Trophoblast cell (in vitro differentiated cells and primary cell): ENCODE results near the gene FGGY.

Experiments used
- DNase-seq, 2 donors: peaks; one replicate each; pipeline ENCODE4 v3.0.0-alpha.2; 2016
- H2AFZ ChIP-seq: 2 replicates; pipeline ENCODE4 v1.6.1; 2013; ENCODE audit warnings: low read length, moderate library complexity, mild to moderate bottlenecking; ENCODE audit not compliant: insufficient read depth, poor library complexity
- H2AK5ac ChIP-seq: 2 replicates; pipeline ENCODE4 v1.6.1; 2013; ENCODE audit warnings: mild to moderate bottlenecking, low read length
- H2BK120ac ChIP-seq: 2 replicates; pipeline ENCODE4 v1.6.1; 2013; ENCODE audit warnings: low read length, mild to moderate bottlenecking, moderate library complexity; ENCODE audit not compliant: insufficient read depth, poor library complexity
- H2BK12ac ChIP-seq: 2 replicates; pipeline ENCODE4 v1.6.1; 2013; ENCODE audit warnings: mild to moderate bottlenecking, low read length, moderate library complexity
- H2BK5ac ChIP-seq: 2 replicates; pipeline ENCODE4 v1.6.1; 2013; ENCODE audit warnings: low read length, low read depth, moderate library complexity, mild to moderate bottlenecking; ENCODE audit not compliant: poor library complexity
- H3K14ac ChIP-seq: 2 replicates; pipeline ENCODE4 v1.6.1; 2013; ENCODE audit warnings: mild to moderate bottlenecking, low read length
- H3K18ac ChIP-seq: 2 replicates; pipeline ENCODE4 v1.6.1; 2013; ENCODE audit warnings: mild to moderate bottlenecking, low read length
- H3K23ac ChIP-seq: 2 replicates; pipeline ENCODE4 v1.6.1; 2013; ENCODE audit warnings: low read length
- H3K27ac ChIP-seq: 2 replicates; pipeline ENCODE4 v1.5.1; 2013; ENCODE audit warnings: low read depth, mild to moderate bottlenecking, inconsistent platforms, low read length, moderate library complexity
- H3K27me3 ChIP-seq: 2 replicates; pipeline ENCODE4 v1.6.1; 2013; ENCODE audit warnings: inconsistent platforms, mild to moderate bottlenecking, low read length, moderate library complexity; ENCODE audit not compliant: insufficient read depth
- H3K36me3 ChIP-seq, 2 experiments: 1 replicate in 1 of 2; 2 replicates in 1 of 2; pipeline ENCODE4 v1.6.1; 2013; ENCODE audit warnings: low read length in 2 of 2, mild to moderate bottlenecking in 2 of 2, moderate library complexity in 1 of 2; ENCODE audit not compliant: insufficient read depth in 2 of 2, control insufficient read depth in 1 of 2
- H3K4ac ChIP-seq: 2 replicates; pipeline ENCODE4 v1.6.1; 2013; ENCODE audit warnings: low read depth, mild to moderate bottlenecking, low read length, moderate library complexity
- H3K4me1 ChIP-seq, 2 experiments: 1 replicate in 1 of 2; 2 replicates in 1 of 2; pipeline ENCODE4 v1.6.1; 2013; ENCODE audit warnings: low read length in 2 of 2, mild to moderate bottlenecking in 2 of 2, moderate library complexity in 1 of 2; ENCODE audit not compliant: insufficient read depth in 2 of 2, control insufficient read depth in 1 of 2
- H3K4me2 ChIP-seq: 2 replicates; pipeline ENCODE4 v1.6.1; 2013; ENCODE audit warnings: inconsistent platforms, mild to moderate bottlenecking, low read length, moderate library complexity
- H3K4me3 ChIP-seq: 2 replicates; pipeline ENCODE4 v1.5.1; 2013; ENCODE audit warnings: mild to moderate bottlenecking, low read depth, low read length, inconsistent platforms
- H3K79me1 ChIP-seq: one replicate; pipeline ENCODE4 v1.6.1; 2013; ENCODE audit warnings: low read length
- H3K79me2 ChIP-seq: 2 replicates; pipeline ENCODE4 v1.6.1; 2013; ENCODE audit warnings: low read length, mild to moderate bottlenecking; ENCODE audit not compliant: control insufficient read depth, insufficient read depth, poor library complexity
- H3K9ac ChIP-seq: 2 replicates; pipeline ENCODE4 v1.6.1; 2013; ENCODE audit warnings: mild to moderate bottlenecking, low read length
- H3K9me3 ChIP-seq: 2 replicates; pipeline ENCODE4 v1.6.1; 2013; ENCODE audit warnings: low read depth, mild to moderate bottlenecking, control low read depth, inconsistent platforms, low read length; ENCODE audit not compliant: insufficient read depth
- H4K12ac ChIP-seq: 2 replicates; pipeline ENCODE4 v1.6.1; 2013; ENCODE audit warnings: low read depth, mild to moderate bottlenecking, low read length, moderate library complexity
- H4K8ac ChIP-seq: 2 replicates; pipeline ENCODE4 v1.6.1; 2013; ENCODE audit warnings: low read depth, mild to moderate bottlenecking, low read length, moderate library complexity
- H4K91ac ChIP-seq: one replicate; pipeline ENCODE4 v1.6.1; 2013; ENCODE audit warnings: low read depth, mild to moderate bottlenecking, low read length, moderate library complexity
- whole genome bisulfite sequencing: extraction: QIAGEN DNeasy Blood & Tissue Kit; methylation state at CpG from one replicate; pipeline ENCODE4 v1.1.7; 2013; ENCODE audit warnings: missing lambda C conversion rate; ENCODE audit not compliant: insufficient read length, insufficient coverage; ENCODE audit errors: extremely low coverage; 5-methylcytosine and 5-hydroxymethylcytosine counted together

Gene FGGY

DNA sequence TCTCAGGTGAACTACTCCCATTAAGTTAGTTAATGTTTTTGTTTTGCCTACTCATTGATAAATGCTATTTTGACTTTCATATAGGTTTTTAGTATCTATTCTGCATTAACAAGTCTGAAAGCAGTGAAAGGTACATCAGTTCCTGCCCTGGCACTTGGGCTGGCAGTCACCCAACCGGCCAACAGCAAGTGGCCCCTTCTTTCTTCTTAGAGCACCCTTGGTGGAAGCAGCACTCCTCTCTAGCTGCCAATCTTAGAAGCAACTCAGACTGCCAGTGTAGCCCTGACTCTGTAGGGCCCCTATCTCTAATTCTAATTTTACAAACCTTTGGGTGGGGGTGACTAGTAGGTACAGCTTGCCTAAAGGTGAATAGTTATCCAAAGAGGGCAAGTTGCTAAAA, 155.7 kb downstream of the FGGY start:
- Histone ChIP-seq H3K4me1 (peaks cover 4 to 7% of the 10 kb centered on the region in 2 experiments), H3K36me3 (no peaks in the 10 kb centered on the region), H2AFZ (no peak overlapping the region), H3K18ac (peak overlapping the region; percentile 100), H3K14ac (peak overlapping the region; percentile 100), H3K79me2 (no peaks in the 10 kb centered on the region), H3K4me2 (no peak overlapping the region), H3K27ac (peak overlapping the region; percentile 53), H2AK5ac (peak overlapping the region; percentile 100), H3K4ac (peak overlapping the region; percentile 98), H3K4me3 (no peak overlapping the region), H3K23ac (no peak overlapping the region), H3K9me3 (no peaks in the 10 kb centered on the region), H2BK5ac (peak overlapping the region; percentile 100), H3K79me1 (peaks cover 21% of the 10 kb centered on the region), H4K91ac (peak overlapping the region; percentile 99), H4K8ac (peak overlapping the region; percentile 98), H2BK12ac (peak overlapping the region; percentile 99), H4K12ac (no peak overlapping the region), H2BK120ac (peak overlapping the region; percentile 100), H3K27me3 (no peaks in the 10 kb centered on the region), H3K9ac (no peak overlapping the region)
- DNase-seq, result no peak
- no CpG with 5 or more reads among the region's 1 CpG for WGBS

DNA sequence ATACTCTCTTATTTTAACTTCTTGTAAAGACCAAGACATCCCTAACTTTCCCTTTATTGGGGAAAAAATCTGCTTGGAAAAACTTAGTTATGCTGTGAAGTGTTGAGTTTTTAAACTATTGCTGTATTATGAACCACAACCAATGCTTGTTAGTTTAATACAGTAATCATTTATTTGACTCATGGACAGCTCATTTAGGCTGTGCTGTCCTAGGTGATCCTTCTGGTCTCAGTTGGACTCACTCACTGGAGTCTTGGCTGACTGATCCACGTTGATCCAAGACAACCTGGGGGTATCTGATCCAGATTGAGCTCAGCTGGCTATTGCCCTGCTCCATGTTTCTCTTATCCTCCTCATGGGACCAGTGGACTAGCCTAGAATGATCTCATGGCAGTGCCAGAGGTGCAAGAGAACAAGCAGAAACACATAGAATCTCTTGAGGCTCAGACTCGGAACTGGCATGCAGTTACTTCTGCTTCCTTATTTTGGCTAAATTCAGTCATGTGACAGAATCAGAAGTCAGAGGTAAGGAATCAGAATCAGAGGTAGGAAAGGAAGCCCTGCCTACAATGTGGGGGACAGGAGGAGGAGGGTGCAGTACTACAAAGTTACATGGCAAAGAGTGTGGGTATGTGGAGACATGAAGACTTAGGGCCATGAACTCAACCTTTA, 156.5 kb downstream of the FGGY start:
- H2AK5ac ChIP-seq, result peak overlapping the region; percentile 81
- H4K8ac ChIP-seq, result peak overlapping the region; percentile 7
- no peak overlapping the region for H4K12ac ChIP-seq
- H3K27ac ChIP-seq, result no peak overlapping the region
- H3K4ac ChIP-seq, result peak overlapping the region; percentile 26
- H2BK12ac ChIP-seq, result peak overlapping the region; percentile 67
- no peaks in the 10 kb centered on the region for H3K27me3 ChIP-seq
- no peak overlapping the region for H3K4me2 ChIP-seq
- H3K9me3 ChIP-seq, result no peaks in the 10 kb centered on the region
- no peak for DNase-seq
- H4K91ac ChIP-seq, result peak overlapping the region; percentile 41
- peaks cover 18% of the 10 kb centered on the region for H3K79me1 ChIP-seq
- H2AFZ ChIP-seq, result no peak overlapping the region
- peak overlapping the region; percentile 35 for H2BK120ac ChIP-seq
- H3K36me3 ChIP-seq, result no peaks in the 10 kb centered on the region
- no peak overlapping the region for H3K9ac ChIP-seq
- peaks cover 2 to 4% of the 10 kb centered on the region in 2 experiments for H3K4me1 ChIP-seq
- H2BK5ac ChIP-seq, result peak overlapping the region; percentile 10
- H3K14ac ChIP-seq, result peak overlapping the region; percentile 12
- WGBS, result no CpG with 5 or more reads among the region's 2 CpGs
- H3K18ac ChIP-seq, result peak overlapping the region; percentile 69
- H3K79me2 ChIP-seq, result no peaks in the 10 kb centered on the region
- no peak overlapping the region for H3K23ac ChIP-seq
- H3K4me3 ChIP-seq, result no peak overlapping the region

DNA sequence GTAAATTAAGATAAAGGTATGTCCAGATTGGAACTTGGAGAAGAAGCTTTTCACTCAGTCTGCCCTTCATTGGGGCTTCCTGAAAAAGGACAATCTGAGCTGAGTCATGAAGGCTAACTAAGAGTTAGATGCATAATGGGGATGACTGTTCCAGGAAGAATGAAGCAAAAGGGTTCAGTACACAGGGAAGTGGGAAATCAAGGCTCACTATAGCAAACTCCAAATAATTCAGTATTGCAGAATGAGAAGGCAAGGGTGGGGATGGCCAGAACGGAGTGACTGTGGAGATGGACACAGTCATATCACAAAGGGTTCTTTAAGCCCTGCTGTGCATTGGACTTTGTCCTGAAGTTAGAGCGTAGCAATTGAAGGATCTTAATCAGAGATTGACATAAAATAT, 158.3 kb downstream of the FGGY start:
- no peak overlapping the region for H4K91ac ChIP-seq
- no peak overlapping the region for H3K4me3 ChIP-seq
- H3K4me1 ChIP-seq, result peaks cover 2 to 4% of the 10 kb centered on the region in 2 experiments
- peaks cover 0 to 2% of the 10 kb centered on the region in 2 experiments for H3K36me3 ChIP-seq
- no peaks in the 10 kb centered on the region for H3K27me3 ChIP-seq
- no peak overlapping the region for H4K12ac ChIP-seq
- H3K27ac ChIP-seq, result no peak overlapping the region
- H3K9ac ChIP-seq, result no peak overlapping the region
- H3K14ac ChIP-seq, result no peak overlapping the region
- WGBS, result no CpG with 5 or more reads among the region's 2 CpGs
- no peak overlapping the region for H4K8ac ChIP-seq
- peak overlapping the region; percentile 72 for H2BK12ac ChIP-seq
- DNase-seq, result peak; percentile 2 to 26
- no peak overlapping the region for H2AFZ ChIP-seq
- no peak overlapping the region for H3K18ac ChIP-seq
- no peak overlapping the region for H2AK5ac ChIP-seq
- peaks cover 13% of the 10 kb centered on the region for H3K79me1 ChIP-seq
- peaks cover 2% of the 10 kb centered on the region for H3K9me3 ChIP-seq
- H3K4me2 ChIP-seq, result no peak overlapping the region
- no peak overlapping the region for H2BK5ac ChIP-seq
- H3K23ac ChIP-seq, result no peak overlapping the region
- no peak overlapping the region for H2BK120ac ChIP-seq
- no peak overlapping the region for H3K4ac ChIP-seq
- H3K79me2 ChIP-seq, result no peaks in the 10 kb centered on the region

DNA sequence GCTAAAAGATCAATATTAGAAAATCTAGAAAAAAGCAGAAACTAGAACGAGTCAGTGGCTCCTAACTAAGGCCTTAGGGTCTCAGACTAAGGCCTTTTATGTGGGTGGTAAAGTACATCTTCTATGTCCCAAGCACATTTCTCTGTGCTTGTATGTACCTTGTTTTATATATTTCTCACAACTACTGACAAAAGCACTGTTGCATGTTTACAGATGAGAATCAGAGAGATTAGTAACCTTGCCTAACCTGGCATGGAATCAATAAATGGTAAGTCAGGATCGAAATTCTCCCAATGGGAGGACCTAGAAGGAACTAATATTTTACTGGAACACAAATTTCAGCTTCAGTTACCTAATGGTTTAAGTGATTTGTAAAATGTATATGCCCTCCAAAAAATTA, 160.9 kb downstream of the FGGY start:
- Histone ChIP-seq H3K9ac (no peak overlapping the region), H4K12ac (no peak overlapping the region), H3K36me3 (peaks cover 2% of the 10 kb centered on the region in 2 experiments), H3K27me3 (no peaks in the 10 kb centered on the region), H3K79me2 (no peaks in the 10 kb centered on the region), H3K23ac (no peak overlapping the region), H2AFZ (no peak overlapping the region), H3K4me3 (no peak overlapping the region), H4K8ac (no peak overlapping the region), H3K27ac (no peak overlapping the region), H3K4ac (no peak overlapping the region), H2AK5ac (no peak overlapping the region), H3K4me2 (no peak overlapping the region), H2BK120ac (no peak overlapping the region), H3K14ac (no peak overlapping the region), H3K18ac (no peak overlapping the region), H4K91ac (no peak overlapping the region), H2BK12ac (no peak overlapping the region), H3K4me1 (peaks cover 0 to under 1% of the 10 kb centered on the region in 2 experiments), H3K9me3 (peaks cover 4% of the 10 kb centered on the region), H3K79me1 (peaks cover 9% of the 10 kb centered on the region), H2BK5ac (no peak overlapping the region)
- no peak for DNase-seq
- WGBS, result no CpG with 5 or more reads among the region's 2 CpGs
